ENCODE results near the gene KERA.

GRCh38 chr12:91058786-91059185 is 962 bp upstream of the KERA start:
- TF ChIP-seq POLR2A (IDR thresholded peaks at IDR 0.05; ENCODE audit: low read length): no peak
- TF ChIP-seq GATA1 (IDR thresholded peaks at IDR 0.05; ENCODE audit: low read depth, low read length): no peak

All from erythroblast (primary cell).